OCI-LY1 (cell line): ENCODE measurements around the gene C1QTNF5.

ENCODE experiments used
- CTCF ChIP-seq: fragments of 200-600 bp; sonication (generic), shearing (Covaris generic); IDR thresholded peaks from 2 replicates; pipeline ENCODE4 v1.5.1; 2017; ENCODE audit warnings: mild to moderate bottlenecking, antibody characterized with exemption, low read length, moderate library complexity, mixed read lengths
- EZH2 ChIP-seq: fragments of 200-600 bp; sonication (generic), shearing (Covaris generic); IDR thresholded peaks from 2 replicates; pipeline ENCODE4 v1.8.0; 2017; ENCODE audit warnings: borderline replicate concordance, mixed run types, mild to moderate bottlenecking, antibody characterized with exemption, low read length, moderate library complexity, mixed read lengths

DNA sequence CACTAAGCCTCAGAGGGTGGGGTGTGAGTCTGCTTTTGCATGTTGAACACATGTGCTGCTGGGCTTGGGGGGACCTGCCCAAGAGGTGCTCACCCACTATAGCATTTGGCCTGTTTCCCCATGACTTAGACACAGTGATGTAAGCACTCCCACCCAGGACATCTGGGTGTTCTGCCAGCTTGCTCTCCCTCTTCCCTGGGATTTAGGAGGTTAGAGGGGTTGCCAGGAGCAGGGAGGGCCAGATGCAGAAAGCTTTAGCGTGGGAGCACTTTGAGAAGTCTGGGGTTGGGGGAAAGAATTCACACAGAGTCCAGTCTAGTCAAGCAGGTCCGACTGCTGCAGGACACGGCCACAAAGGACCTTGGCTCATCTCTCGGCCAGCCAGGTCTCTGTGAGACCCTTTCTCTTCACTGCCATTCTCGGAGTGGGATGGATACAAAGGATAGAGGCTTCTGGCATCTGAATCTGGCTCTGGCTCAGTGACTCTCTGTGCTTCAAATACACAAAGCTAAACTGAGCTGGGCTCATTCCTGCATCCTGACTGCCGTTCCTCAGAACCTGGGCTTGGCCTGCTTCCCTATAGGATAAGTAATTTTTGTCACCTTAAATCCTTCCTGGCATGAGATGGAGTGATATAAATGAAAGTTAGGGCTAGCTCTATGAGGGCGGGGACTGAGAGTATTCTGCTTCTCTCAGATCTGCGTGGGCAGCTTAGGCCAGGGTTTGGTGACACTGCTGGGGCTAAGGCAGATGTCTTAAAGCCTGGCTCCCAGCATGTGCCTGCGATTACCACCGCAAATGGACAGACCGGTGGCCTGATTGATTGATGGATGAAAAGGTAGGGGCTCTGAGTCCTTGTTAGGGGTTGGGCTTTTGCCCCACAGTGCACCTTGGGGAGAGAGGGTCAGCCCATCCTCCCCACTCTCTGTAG is 26.3 kb upstream of the C1QTNF5 start:
- TF ChIP-seq CTCF (no peak), EZH2 (no peak)
